Muscle of leg (tissue), 11 donors: ENCODE results near the gene ZNF598. TPM values are rescaled to one million over a fixed set of nuclear protein-coding genes. Genes with fewer than 3 reads are reported as not detected.
"Not testable (repeated sequence)": the region's sequence is repeated elsewhere in the genome, so short reads cannot be mapped to it uniquely, and the experiment has no call there.

Experiments
- DNase-seq: peaks from one replicate; pipeline ENCODE4 v3.0.0; 2013
- H3K27ac ChIP-seq: one replicate; pipeline ENCODE4 v1.5.1; 2013; ENCODE audit warnings: mild to moderate bottlenecking, low read length, control low read depth
- H3K27me3 ChIP-seq: one replicate; pipeline ENCODE4 v1.6.1; 2013; ENCODE audit warnings: low read length; ENCODE audit not compliant: control insufficient read depth, insufficient read depth
- H3K36me3 ChIP-seq: one replicate; pipeline ENCODE4 v1.6.1; 2013; ENCODE audit warnings: low read length; ENCODE audit not compliant: control insufficient read depth, insufficient read depth
- H3K4me1 ChIP-seq: one replicate; pipeline ENCODE4 v1.6.1; 2013; ENCODE audit warnings: low read length; ENCODE audit not compliant: control insufficient read depth, insufficient read depth
- H3K4me3 ChIP-seq: one replicate; pipeline ENCODE4 v1.5.1; 2013; ENCODE audit warnings: low read length, control low read depth
- H3K9me3 ChIP-seq: replicated peaks from 2 replicates; pipeline ENCODE4 v1.6.1; 2013; ENCODE audit warnings: low read depth, low read length; ENCODE audit not compliant: control insufficient read depth
- WGBS: methylation state at CpG from one replicate; pipeline ENCODE4 v1.1.5; 2013; ENCODE audit warnings: missing lambda C conversion rate; ENCODE audit not compliant: insufficient coverage; 5-methylcytosine and 5-hydroxymethylcytosine counted together
- polyA plus RNA-seq, 8 donors: library from polyadenylated mRNA; unstranded; fragments of 120-200 nt; gene quantifications; one replicate each; pipeline versions ENCODE4 v1.2.1 to v1.2.3, GENCODE V29; 2013; ENCODE audit warnings: inconsistent platforms in 1 of 8, low replicate concordance in 1 of 8; ENCODE audit not compliant: insufficient read length in 8 of 8, insufficient read depth in 1 of 8
- total RNA-seq: library from RNA; stranded (reverse); fragments of 120-200 nt; gene quantifications from one replicate; pipeline ENCODE4 v1.2.4, GENCODE V29; 2013

Gene ZNF598
- total and polyA plus RNA-seq, 9 donors, result 6.6 to 28.6 (median 23.5) TPM

- DNase-seq, result peak; percentile 50
- 5% methylated on average over 29 of the region's 44 CpGs for WGBS
- Histone ChIP-seq H3K4me1 (peaks cover 38% of the 10 kb centered on the region), H3K36me3 (peaks cover 33% of the 10 kb centered on the region), H3K27me3 (no peaks in the 10 kb centered on the region), H3K9me3 (no peaks in the 10 kb centered on the region), H3K27ac (peak overlapping the region; percentile 96), H3K4me3 (peak overlapping the region; percentile 93)
These were observed 45.7 kb downstream of the ZNF598 start for GRCh38 chr16:1963806-1964505.

GRCh38 chr16:1962161-1963153 is 47.2 kb downstream of the ZNF598 start:
- not testable (repeated sequence) for H3K27me3 ChIP-seq, H3K9me3 ChIP-seq, H3K27ac ChIP-seq, H3K4me3 ChIP-seq, DNase-seq
- Histone ChIP-seq H3K36me3 (peaks cover 33% of the 10 kb centered on the region), H3K4me1 (peaks cover 42% of the 10 kb centered on the region)
- WGBS, result 80% methylated on average over 13 of the region's 37 CpGs

GRCh38 chr16:1961651-1962067 is 48.0 kb downstream of the ZNF598 start:
- Histone ChIP-seq H3K4me1 (peaks cover 42% of the 10 kb centered on the region), H3K27me3 (no peaks in the 10 kb centered on the region), H3K9me3 (no peaks in the 10 kb centered on the region), H3K36me3 (peaks cover 33% of the 10 kb centered on the region), H3K27ac (no peak overlapping the region), H3K4me3 (no peak overlapping the region)
- WGBS, result 50% methylated on average over 3 of the region's 6 CpGs
- DNase-seq, result no peak

- H3K27me3 ChIP-seq, result no peaks in the 10 kb centered on the region
- no peaks in the 10 kb centered on the region for H3K9me3 ChIP-seq
- no peak for DNase-seq
- H3K4me1 ChIP-seq, result peaks cover 41% of the 10 kb centered on the region
- WGBS, result 49% methylated on average over 16 of the region's 20 CpGs
- peak overlapping the region; percentile 0 for H3K4me3 ChIP-seq
- H3K36me3 ChIP-seq, result peaks cover 32% of the 10 kb centered on the region
- H3K27ac ChIP-seq, result no peak overlapping the region
These were observed 48.7 kb downstream of the ZNF598 start for GRCh38 chr16:1960665-1961630.

GRCh38 chr16:1959269-1960039 is 50.2 kb downstream of the ZNF598 start, which contains the start of gene NDUFB10:
NDUFB10 (plus strand) TSS chr16:1959538; CDS start chr16:1959625, 87 bp downstream.
- H3K36me3 ChIP-seq, result peaks cover 27% of the 10 kb centered on the region
- H3K9me3 ChIP-seq, result no peaks in the 10 kb centered on the region
- H3K27ac ChIP-seq, result peak within 1 kb of the TSS; percentile 59
- H3K4me1 ChIP-seq, result peaks cover 39% of the 10 kb centered on the region
- DNase-seq, result peak; percentile 94
- H3K27me3 ChIP-seq, result no peaks in the 10 kb centered on the region
- peak within 1 kb of the TSS; percentile 79 for H3K4me3 ChIP-seq
- under 1% methylated on average over 77 of the region's 79 CpGs for WGBS

- 29% methylated on average over 11 of the region's 14 CpGs for WGBS
- Histone ChIP-seq H3K27me3 (no peaks in the 10 kb centered on the region), H3K27ac (peak overlapping the region; percentile 59), H3K9me3 (no peaks in the 10 kb centered on the region), H3K36me3 (peaks cover 27% of the 10 kb centered on the region), H3K4me3 (peak overlapping the region; percentile 15), H3K4me1 (peaks cover 44% of the 10 kb centered on the region)
- DNase-seq, result no peak
These were observed 50.8 kb downstream of the ZNF598 start for GRCh38 chr16:1958715-1959268.

- peaks cover 41% of the 10 kb centered on the region for H3K4me1 ChIP-seq
- not testable (repeated sequence) for H3K9me3 ChIP-seq, H3K27me3 ChIP-seq, H3K27ac ChIP-seq, DNase-seq, H3K4me3 ChIP-seq
- H3K36me3 ChIP-seq, result peaks cover 24% of the 10 kb centered on the region
- WGBS, result 65% methylated on average over 23 of the region's 30 CpGs
These were observed 51.5 kb downstream of the ZNF598 start for GRCh38 chr16:1958143-1958491.

GRCh38 chr16:1957434-1958142 is 52.0 kb downstream of the ZNF598 start:
- Histone ChIP-seq H3K4me1 (peaks cover 39% of the 10 kb centered on the region), H3K36me3 (peaks cover 19% of the 10 kb centered on the region)
- not testable (repeated sequence) for H3K4me3 ChIP-seq, H3K9me3 ChIP-seq, DNase-seq, H3K27me3 ChIP-seq, H3K27ac ChIP-seq
- 81% methylated on average over 15 of the region's 22 CpGs for WGBS
